Measurements from ENCODE around the gene RGS3.

The RGS3 gene

GRCh38 chr9:113616116-113616515 lies 152.6 kb downstream of the RGS3 start:
- in situ Hi-C loops (cut with MboI; ENCODE audit: low sequenced_read_pairs, unreplicated experiment) = no loop called here
- TF ChIP-seq CTCF (IDR thresholded peaks at IDR 0.05; ENCODE audit: borderline replicate concordance, control extremely low read depth, extremely low read depth, insufficient read depth, missing control alignments) = no peak

GRCh38 chr9:113616621-113617496 lies 153.3 kb downstream of the RGS3 start:
- no peak for DNase-seq (ENCODE audit: low spot score)
- in situ Hi-C loops (cut with MboI; ENCODE audit: low sequenced_read_pairs, unreplicated experiment) = no loop called here
- no peak for TF ChIP-seq CTCF (IDR thresholded peaks at IDR 0.05; ENCODE audit: borderline replicate concordance, control extremely low read depth, extremely low read depth, insufficient read depth, missing control alignments)

More at GRCh38 chr9:113616116-113616515, 152.6 kb downstream of the RGS3 start:
- no peak for DNase-seq (ENCODE audit: low spot score)

- in situ Hi-C loops (cut with MboI; ENCODE audit: low sequenced_read_pairs, unreplicated experiment) = no loop called here
- DNase-seq (ENCODE audit: low spot score) = no peak
- TF ChIP-seq CTCF (IDR thresholded peaks at IDR 0.05; ENCODE audit: borderline replicate concordance, control extremely low read depth, extremely low read depth, insufficient read depth, missing control alignments) = no peak
These were observed 154.0 kb downstream of the RGS3 start for GRCh38 chr9:113617550-113617949.

- in situ Hi-C loops (cut with MboI; ENCODE audit: low sequenced_read_pairs, unreplicated experiment) = no loop called here
- no peak for TF ChIP-seq CTCF (IDR thresholded peaks at IDR 0.05; ENCODE audit: borderline replicate concordance, control extremely low read depth, extremely low read depth, insufficient read depth, missing control alignments)
- DNase-seq (ENCODE audit: low spot score) = no peak
These were observed 155.4 kb downstream of the RGS3 start for GRCh38 chr9:113618836-113619490.

- no peak for TF ChIP-seq CTCF (IDR thresholded peaks at IDR 0.05; ENCODE audit: borderline replicate concordance, control extremely low read depth, extremely low read depth, insufficient read depth, missing control alignments)
- in situ Hi-C loops (cut with MboI; ENCODE audit: low sequenced_read_pairs, unreplicated experiment) = no loop called here
These were observed 156.2 kb downstream of the RGS3 start for GRCh38 chr9:113619491-113620376.

More at GRCh38 chr9:113619491-113620376, 156.2 kb downstream of the RGS3 start:
- DNase-seq (ENCODE audit: low spot score) = no peak

Data from GM13976 (cell line).